ENCODE measurements around the gene COBL.

The COBL gene

GRCh38 chr7:51158742-51159445, 157.7 kb downstream of the COBL start:
- no peak for TF ChIP-seq CTCF (IDR thresholded peaks at IDR 0.05; ENCODE audit: borderline replicate concordance, insufficient read depth, low read depth, low read length)
- no peak overlapping the region for H3K4me3 ChIP-seq (ENCODE audit: low read depth, low read length)

- no peak overlapping the region for H3K4me3 ChIP-seq (ENCODE audit: low read depth, low read length)
- TF ChIP-seq CTCF (IDR thresholded peaks at IDR 0.05; ENCODE audit: borderline replicate concordance, insufficient read depth, low read depth, low read length) = no peak
Measured at GRCh38 chr7:51158211-51158610, 158.4 kb downstream of the COBL start.

GRCh38 chr7:51154201-51154600, 162.4 kb downstream of the COBL start:
- no peak for TF ChIP-seq CTCF (IDR thresholded peaks at IDR 0.05; ENCODE audit: borderline replicate concordance, insufficient read depth, low read depth, low read length)

GRCh38 chr7:51152706-51153200, 163.9 kb downstream of the COBL start:
- H3K4me3 ChIP-seq (ENCODE audit: low read depth, low read length) = no peak overlapping the region
- no peak for TF ChIP-seq CTCF (IDR thresholded peaks at IDR 0.05; ENCODE audit: borderline replicate concordance, insufficient read depth, low read depth, low read length)

More at GRCh38 chr7:51154201-51154600, 162.4 kb downstream of the COBL start:
- H3K4me3 ChIP-seq (ENCODE audit: low read depth, low read length) = no peak overlapping the region

- no peak overlapping the region for H3K4me3 ChIP-seq (ENCODE audit: low read depth, low read length)
- TF ChIP-seq CTCF (IDR thresholded peaks at IDR 0.05; ENCODE audit: borderline replicate concordance, insufficient read depth, low read depth, low read length) = no peak
Measured at GRCh38 chr7:51151455-51151854, 165.2 kb downstream of the COBL start.

GRCh38 chr7:51150193-51150592, 166.4 kb downstream of the COBL start:
- no peak overlapping the region for H3K4me3 ChIP-seq (ENCODE audit: low read depth, low read length)
- no peak for TF ChIP-seq CTCF (IDR thresholded peaks at IDR 0.05; ENCODE audit: borderline replicate concordance, insufficient read depth, low read depth, low read length)

- H3K4me3 ChIP-seq (ENCODE audit: low read depth, low read length) = no peak overlapping the region
- no peak for TF ChIP-seq CTCF (IDR thresholded peaks at IDR 0.05; ENCODE audit: borderline replicate concordance, insufficient read depth, low read depth, low read length)
Measured at GRCh38 chr7:51148216-51148615, 168.4 kb downstream of the COBL start.
